Choroid plexus epithelial cell (primary cell): ENCODE results near the gene ALDH3A1.

Experiments
- DNase-seq: peaks from one replicate; pipeline ENCODE4 v3.0.0-alpha.2; 2010; ENCODE audit warnings: low read depth
- H3K4me3 ChIP-seq: 2 replicates; pipeline ENCODE4 v1.5.1; 2011; ENCODE audit warnings: low read depth, mild to moderate bottlenecking, control low read depth, low read length, moderate library complexity
- TF ChIP-seq, protein P1 (sequence below): conservative IDR thresholded peaks from 2 replicates; pipeline ENCODE4 v1.5.1; 2011; ENCODE audit warnings: low read depth, mild to moderate bottlenecking, control low read depth, inconsistent platforms, low read length, moderate library complexity

ALDH3A1 gene

DNA sequence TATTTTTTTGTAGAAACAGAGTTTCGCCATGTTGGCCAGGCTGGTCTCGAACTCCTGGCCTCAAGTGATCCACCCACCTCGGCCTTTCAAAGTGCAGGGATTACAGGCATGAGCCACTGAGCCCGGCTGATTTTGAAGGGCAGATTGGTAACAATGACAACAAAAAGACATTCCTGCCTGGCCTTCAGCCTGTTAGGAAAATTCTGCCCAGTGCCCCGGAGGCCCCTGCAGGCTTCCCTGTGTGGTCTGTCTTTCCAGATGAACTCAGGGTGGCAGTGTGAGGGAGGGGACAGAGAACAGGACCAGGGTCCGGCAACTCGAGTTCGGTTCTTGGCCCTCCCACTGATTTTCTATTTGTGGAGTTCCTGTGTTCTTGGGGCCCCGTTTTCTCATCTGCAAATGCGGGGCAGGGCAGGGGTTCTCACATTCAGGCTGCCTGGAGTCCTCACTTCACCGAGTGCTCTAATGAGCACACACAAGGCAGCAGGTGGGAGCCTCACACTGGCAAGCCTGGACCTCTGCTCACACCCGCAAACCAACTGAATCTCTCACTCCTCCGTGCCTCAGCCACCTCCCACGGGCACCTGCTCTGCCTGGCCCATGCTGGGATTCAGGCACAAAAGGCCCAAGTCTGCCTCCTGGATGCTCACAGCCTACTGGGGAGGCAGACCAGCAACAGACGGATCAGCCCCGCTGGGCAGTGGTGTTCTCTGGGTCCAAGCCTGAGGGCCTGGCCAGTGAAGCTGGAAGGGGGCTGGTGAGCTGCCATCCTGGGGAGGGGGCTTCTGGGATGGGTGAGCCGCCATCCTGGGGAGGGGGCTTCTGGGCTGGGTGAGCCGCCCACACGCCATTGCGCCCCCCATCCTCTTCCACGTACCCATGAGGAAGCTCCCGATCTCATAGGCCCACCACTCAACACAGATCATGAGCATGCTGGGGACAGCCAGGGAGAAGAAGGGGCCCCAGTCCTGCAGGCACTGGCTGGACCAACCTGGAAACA lies 42.0 kb downstream of the ALDH3A1 start:
- TF ChIP-seq, protein P1, sequence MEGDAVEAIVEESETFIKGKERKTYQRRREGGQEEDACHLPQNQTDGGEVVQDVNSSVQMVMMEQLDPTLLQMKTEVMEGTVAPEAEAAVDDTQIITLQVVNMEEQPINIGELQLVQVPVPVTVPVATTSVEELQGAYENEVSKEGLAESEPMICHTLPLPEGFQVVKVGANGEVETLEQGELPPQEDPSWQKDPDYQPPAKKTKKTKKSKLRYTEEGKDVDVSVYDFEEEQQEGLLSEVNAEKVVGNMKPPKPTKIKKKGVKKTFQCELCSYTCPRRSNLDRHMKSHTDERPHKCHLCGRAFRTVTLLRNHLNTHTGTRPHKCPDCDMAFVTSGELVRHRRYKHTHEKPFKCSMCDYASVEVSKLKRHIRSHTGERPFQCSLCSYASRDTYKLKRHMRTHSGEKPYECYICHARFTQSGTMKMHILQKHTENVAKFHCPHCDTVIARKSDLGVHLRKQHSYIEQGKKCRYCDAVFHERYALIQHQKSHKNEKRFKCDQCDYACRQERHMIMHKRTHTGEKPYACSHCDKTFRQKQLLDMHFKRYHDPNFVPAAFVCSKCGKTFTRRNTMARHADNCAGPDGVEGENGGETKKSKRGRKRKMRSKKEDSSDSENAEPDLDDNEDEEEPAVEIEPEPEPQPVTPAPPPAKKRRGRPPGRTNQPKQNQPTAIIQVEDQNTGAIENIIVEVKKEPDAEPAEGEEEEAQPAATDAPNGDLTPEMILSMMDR, result no peak
- DNase-seq, result no peak
- no peak overlapping the region for H3K4me3 ChIP-seq

DNA sequence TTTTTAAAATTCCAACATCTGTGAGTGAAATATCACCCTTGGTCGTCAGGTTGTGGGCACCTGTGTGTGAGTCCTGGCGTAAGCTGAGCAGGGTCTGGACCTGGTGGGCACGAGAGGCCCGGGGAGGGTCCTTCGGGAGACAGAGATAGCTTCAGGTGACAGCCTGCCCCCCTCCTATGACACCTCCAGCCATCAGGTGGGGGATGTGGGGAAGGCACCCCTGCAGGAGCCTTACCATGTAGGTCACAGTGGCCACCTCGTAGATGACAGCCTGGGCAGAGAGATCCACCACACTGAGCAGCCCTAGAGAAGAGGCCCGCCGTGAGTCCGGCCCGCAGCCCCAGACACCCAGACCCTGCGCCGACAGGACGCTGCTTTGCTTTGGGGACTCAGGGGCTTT lies 42.9 kb downstream of the ALDH3A1 start:
- TF ChIP-seq, protein P1, result no peak
- no peak overlapping the region for H3K4me3 ChIP-seq
- no peak for DNase-seq

DNA sequence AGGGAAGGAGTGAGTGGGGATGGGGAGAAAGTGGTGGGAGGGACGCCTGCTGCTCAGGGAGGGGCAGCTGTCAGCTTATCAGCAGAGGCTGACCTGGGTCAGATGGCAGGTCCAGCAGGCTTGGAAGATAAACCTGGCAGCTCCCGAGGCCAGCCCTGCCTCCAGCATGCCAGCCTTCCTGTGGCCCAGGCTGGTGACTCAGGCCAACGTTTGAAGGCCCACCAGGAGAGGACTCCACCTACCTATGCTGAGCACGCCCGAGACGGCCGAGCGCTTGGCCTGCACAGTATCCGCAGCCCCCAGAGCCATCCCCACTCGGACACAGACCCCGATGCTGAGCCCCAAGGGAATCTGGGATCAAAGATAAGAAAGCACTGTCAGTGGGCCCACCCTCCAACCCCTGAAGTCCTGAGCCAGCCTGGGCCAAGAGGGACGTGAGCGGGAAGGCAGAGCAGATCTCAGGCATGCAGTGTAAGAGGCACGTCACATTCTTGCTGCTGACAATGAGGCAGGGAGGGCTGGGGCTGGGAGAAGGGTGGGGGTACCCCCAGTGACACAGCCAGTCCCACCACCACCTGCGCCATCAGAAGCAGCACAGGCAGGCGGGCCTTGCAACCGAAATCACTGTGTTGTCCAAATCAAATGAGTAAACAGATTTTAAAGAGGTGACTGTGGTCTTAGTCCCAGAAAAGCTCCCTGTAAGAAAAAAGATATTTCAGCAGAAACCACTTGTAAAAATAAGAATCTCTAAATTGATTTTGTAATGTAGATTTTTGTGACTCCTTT lies 44.1 kb downstream of the ALDH3A1 start:
- TF ChIP-seq, protein P1, result no peak
- H3K4me3 ChIP-seq, result no peak overlapping the region
- no peak for DNase-seq

DNA sequence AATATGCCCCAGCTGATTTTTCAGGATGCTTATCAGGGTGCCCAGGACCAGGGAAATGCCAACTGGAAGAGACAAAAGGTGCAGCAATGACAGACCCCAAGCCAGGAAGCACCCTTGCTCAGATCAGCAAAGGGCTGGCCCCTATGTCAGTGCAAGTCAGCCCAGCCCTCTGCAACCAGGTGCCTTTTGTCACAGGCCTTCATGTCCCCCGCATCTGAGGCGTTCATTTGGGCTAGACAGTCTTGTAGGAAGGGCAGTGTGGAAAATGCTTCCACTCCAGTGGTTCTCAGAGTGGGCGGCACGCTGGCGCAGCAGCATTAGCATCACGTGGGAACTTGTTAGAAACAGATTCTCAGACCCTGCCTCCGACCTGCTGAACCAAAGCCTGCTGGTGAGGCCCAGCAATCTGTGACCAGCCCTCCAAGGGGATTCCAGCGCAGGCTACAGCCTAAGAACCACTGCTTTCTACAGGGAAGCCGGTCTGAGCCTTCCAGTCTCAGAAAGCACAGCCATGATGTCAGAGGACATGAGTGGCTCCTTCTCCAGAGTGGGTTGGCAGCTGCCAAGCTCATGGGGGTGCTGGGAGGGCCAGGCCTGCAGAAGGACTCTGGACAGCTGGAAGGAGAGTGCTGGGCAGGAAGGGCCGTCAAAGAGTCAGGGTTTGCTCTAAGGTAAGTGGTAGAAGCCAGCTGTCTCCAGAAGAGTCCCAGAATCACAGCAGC lies 44.8 kb downstream of the ALDH3A1 start:
- TF ChIP-seq, protein P1, result no peak

DNA sequence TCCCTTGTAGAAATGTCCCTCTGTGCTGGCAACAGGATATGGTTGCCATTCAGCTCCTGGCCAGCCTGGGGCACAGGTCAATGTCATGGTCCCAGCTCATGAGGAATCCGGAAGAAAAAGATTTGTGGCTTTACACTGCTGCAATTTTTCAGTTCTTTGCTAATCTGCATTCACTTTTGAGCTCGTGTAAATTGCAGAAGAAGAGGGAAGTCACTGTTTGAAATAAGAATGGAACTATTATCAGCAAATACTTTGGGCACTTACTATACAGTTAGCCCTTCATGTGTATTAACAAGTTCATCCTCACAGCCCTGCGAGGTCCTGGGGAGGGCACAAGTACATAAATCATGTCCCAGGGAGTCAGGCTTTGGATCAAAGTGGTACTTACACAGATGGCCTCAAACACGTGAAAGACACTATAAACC lies 45.9 kb downstream of the ALDH3A1 start:
- no peak for DNase-seq
- H3K4me3 ChIP-seq, result no peak overlapping the region
- TF ChIP-seq, protein P1, result no peak

More for the DNA sequence above, 44.8 kb downstream of the ALDH3A1 start:
- H3K4me3 ChIP-seq, result no peak overlapping the region
- no peak for DNase-seq
